Choroid plexus epithelial cell (primary cell): ENCODE results near the gene KCNG2.

ENCODE experiments used
- DNase-seq: peaks from one replicate; pipeline ENCODE4 v3.0.0-alpha.2; 2010; ENCODE audit warnings: low read depth
- H3K4me3 ChIP-seq: 2 replicates; pipeline ENCODE4 v1.5.1; 2011; ENCODE audit warnings: low read depth, mild to moderate bottlenecking, control low read depth, low read length, moderate library complexity
- TF ChIP-seq, protein P1 (sequence below): conservative IDR thresholded peaks from 2 replicates; pipeline ENCODE4 v1.5.1; 2011; ENCODE audit warnings: low read depth, mild to moderate bottlenecking, control low read depth, inconsistent platforms, low read length, moderate library complexity

KCNG2 gene

DNA sequence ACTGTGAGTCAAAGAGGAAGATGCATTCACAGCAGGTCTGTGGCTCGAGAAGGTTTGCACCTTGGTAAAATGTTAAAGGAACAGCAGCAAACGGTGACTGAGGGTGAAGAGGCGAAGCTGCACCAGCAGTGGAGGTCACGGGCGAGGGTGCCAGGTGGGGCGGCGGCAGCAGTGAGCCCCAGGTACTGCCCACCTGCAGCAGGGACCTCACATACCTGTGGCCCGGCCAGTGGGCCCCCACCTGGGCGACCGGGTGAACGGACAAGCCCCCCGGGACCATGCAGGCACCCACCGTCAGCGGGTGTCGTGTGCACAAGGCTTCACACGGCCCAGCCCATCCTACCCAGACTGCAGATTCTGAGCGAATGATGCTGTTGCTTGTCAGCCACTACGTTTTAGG, 23.6 kb upstream of the KCNG2 start:
- H3K4me3 ChIP-seq = no peak overlapping the region
- no peak for DNase-seq
- TF ChIP-seq, protein P1, sequence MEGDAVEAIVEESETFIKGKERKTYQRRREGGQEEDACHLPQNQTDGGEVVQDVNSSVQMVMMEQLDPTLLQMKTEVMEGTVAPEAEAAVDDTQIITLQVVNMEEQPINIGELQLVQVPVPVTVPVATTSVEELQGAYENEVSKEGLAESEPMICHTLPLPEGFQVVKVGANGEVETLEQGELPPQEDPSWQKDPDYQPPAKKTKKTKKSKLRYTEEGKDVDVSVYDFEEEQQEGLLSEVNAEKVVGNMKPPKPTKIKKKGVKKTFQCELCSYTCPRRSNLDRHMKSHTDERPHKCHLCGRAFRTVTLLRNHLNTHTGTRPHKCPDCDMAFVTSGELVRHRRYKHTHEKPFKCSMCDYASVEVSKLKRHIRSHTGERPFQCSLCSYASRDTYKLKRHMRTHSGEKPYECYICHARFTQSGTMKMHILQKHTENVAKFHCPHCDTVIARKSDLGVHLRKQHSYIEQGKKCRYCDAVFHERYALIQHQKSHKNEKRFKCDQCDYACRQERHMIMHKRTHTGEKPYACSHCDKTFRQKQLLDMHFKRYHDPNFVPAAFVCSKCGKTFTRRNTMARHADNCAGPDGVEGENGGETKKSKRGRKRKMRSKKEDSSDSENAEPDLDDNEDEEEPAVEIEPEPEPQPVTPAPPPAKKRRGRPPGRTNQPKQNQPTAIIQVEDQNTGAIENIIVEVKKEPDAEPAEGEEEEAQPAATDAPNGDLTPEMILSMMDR = no peak

GRCh38 chr18:79775441-79776221, 22.1 kb upstream of the KCNG2 start:
- TF ChIP-seq, protein P1 = no peak
- H3K4me3 ChIP-seq = no peak overlapping the region
- no peak for DNase-seq

DNA sequence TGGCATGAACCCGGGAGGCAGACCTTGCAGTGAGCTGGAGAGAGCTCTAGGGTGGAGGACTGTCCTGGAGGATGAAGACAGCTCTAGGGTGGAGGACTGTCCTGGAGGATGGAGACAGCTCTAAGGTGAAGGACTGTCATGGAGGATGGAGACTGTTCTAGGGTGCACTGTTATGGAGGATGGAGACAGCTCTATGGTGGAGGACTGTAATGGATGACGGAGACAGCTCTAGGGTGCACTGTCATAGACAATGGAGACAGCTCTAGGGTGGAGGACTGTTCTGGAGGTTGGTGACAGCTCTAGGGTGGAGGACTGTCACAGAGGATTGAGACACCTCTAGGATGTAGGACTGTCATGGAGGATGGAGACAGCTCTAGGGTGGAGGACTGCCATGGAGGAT, 21.1 kb upstream of the KCNG2 start:
- TF ChIP-seq, protein P1 = no peak
- H3K4me3 ChIP-seq = no peak overlapping the region
- no peak for DNase-seq

GRCh38 chr18:79778291-79778791, 19.4 kb upstream of the KCNG2 start:
- DNase-seq = no peak
- H3K4me3 ChIP-seq = no peak overlapping the region
- TF ChIP-seq, protein P1 = no peak

DNA sequence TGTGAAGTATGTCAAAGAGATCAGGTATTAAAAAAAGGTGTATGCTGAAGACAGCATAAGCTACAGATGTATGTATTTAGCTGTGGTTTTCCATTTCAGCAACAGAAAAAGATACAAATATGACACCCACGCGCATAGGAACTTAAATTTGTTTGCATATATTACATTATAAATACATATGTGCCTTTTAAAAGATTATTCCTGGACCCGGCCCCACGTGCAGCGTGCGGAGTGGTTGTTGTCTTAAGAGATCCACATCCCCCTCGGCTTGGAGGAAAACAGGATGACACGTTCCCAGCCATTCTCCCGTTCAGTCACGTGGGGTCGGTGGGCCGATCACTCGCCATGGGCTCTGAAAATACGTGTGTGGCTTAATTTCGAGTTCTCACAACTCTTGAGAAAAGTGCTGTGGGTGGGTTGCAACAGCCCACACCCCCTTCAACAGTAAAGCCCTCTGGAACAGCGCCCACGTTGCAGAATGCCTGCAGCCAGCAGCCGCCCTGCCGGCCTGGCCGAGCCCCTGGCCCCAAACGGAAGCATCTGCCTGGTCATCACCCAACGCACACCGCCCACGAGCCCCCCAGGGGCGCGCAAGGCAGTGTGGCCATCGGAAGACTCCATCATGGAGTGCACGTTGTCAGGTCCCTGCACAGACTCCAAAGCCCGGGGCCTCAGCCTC, 18.6 kb upstream of the KCNG2 start:
- no peak for DNase-seq
- TF ChIP-seq, protein P1 = no peak
- H3K4me3 ChIP-seq = no peak overlapping the region

- no peak for DNase-seq
Observed at GRCh38 chr18:79779700-79780190, 18.0 kb upstream of the KCNG2 start.

More at GRCh38 chr18:79779700-79780190, 18.0 kb upstream of the KCNG2 start:
- TF ChIP-seq, protein P1 = no peak
- no peak overlapping the region for H3K4me3 ChIP-seq
